HG02623 (cell line): ENCODE results near the gene ALKBH4.
"Not testable (repeated sequence)": the region's sequence is repeated elsewhere in the genome, so short reads cannot be mapped to it uniquely, and the experiment has no call there.

Experiments
- ATAC-seq: cut with Tn5 transposase; IDR thresholded peaks from one replicate; pipeline ENCODE4 v1.9.1; 2021; ENCODE audit warnings: moderate library complexity; ENCODE audit not compliant: unreplicated experiment

The ALKBH4 gene

GRCh38 chr7:102429141-102429899, 35.3 kb downstream of the ALKBH4 start:
- no peak for ATAC-seq

GRCh38 chr7:102427019-102427405, 37.7 kb downstream of the ALKBH4 start:
- ATAC-seq, result no peak

GRCh38 chr7:102426268-102427018, 38.2 kb downstream of the ALKBH4 start:
- peak; percentile 45 for ATAC-seq

GRCh38 chr7:102425639-102426267, 38.9 kb downstream of the ALKBH4 start:
- ATAC-seq, result peak; percentile 54

GRCh38 chr7:102424787-102425218, 39.9 kb downstream of the ALKBH4 start:
- no peak for ATAC-seq

GRCh38 chr7:102424129-102424551, 40.5 kb downstream of the ALKBH4 start:
- no peak for ATAC-seq

- ATAC-seq, result no peak
Observed at GRCh38 chr7:102421706-102422240, 42.9 kb downstream of the ALKBH4 start.

GRCh38 chr7:102418592-102418991, 46.1 kb downstream of the ALKBH4 start:
- ATAC-seq, result no peak

GRCh38 chr7:102417105-102417504, 47.6 kb downstream of the ALKBH4 start:
- ATAC-seq, result no peak

- ATAC-seq, result no peak
Observed at GRCh38 chr7:102416406-102416805, 48.3 kb downstream of the ALKBH4 start.

GRCh38 chr7:102415685-102416225, 48.9 kb downstream of the ALKBH4 start:
- peak; percentile 42 for ATAC-seq

GRCh38 chr7:102413611-102414010, 51.1 kb downstream of the ALKBH4 start:
- ATAC-seq, result no peak

GRCh38 chr7:102413091-102413490, 51.6 kb downstream of the ALKBH4 start:
- ATAC-seq, result no peak

GRCh38 chr7:102412548-102412947, 52.1 kb downstream of the ALKBH4 start:
- no peak for ATAC-seq

GRCh38 chr7:102410918-102411317, 53.7 kb downstream of the ALKBH4 start:
- ATAC-seq, result no peak

GRCh38 chr7:102410123-102410522, 54.5 kb downstream of the ALKBH4 start:
- no peak for ATAC-seq

- ATAC-seq, result no peak
Observed at GRCh38 chr7:102409340-102409739, 55.3 kb downstream of the ALKBH4 start.

- ATAC-seq, result not testable (repeated sequence)
Observed at GRCh38 chr7:102408530-102408929, 56.1 kb downstream of the ALKBH4 start.

- no peak for ATAC-seq
Observed at GRCh38 chr7:102407910-102408309, 56.8 kb downstream of the ALKBH4 start.
